D721Med (cell line): ENCODE results near the gene ACSL6.

Source experiments
- DNase-seq: peaks from one replicate; pipeline ENCODE4 v3.0.0; 2011; ENCODE audit warnings: low spot score; ENCODE audit not compliant: insufficient read length
- FAIRE-seq: peaks from 2 replicates; lab custom pipeline; 2011; peaks lifted over from hg19 to GRCh38; lab: Jason Lieb, UNC
- CTCF ChIP-seq: IDR thresholded peaks from 2 replicates; pipeline ENCODE4 v1.5.1; 2012; ENCODE audit warnings: mild to moderate bottlenecking, control low read depth; ENCODE audit not compliant: insufficient read depth; ENCODE audit errors: missing control alignments

The ACSL6 gene

GRCh38 chr5:132013711-132014110 lies 2.3 kb upstream of the ACSL6 start:
- DNase-seq = no peak
- no peak for TF ChIP-seq CTCF
- FAIRE-seq = no peak

- FAIRE-seq (no peak), DNase-seq (no peak)
- TF ChIP-seq CTCF = no peak
These were observed 1.7 kb upstream of the ACSL6 start for GRCh38 chr5:132013006-132013689.

GRCh38 chr5:132012371-132013005 lies 1.0 kb upstream of the ACSL6 start:
- FAIRE-seq = no peak
- TF ChIP-seq CTCF = no peak
- DNase-seq = no peak

- FAIRE-seq = no peak
- DNase-seq = no peak
- TF ChIP-seq CTCF = no peak
These were observed 353 bp downstream of the ACSL6 start for GRCh38 chr5:132010989-132011621.

GRCh38 chr5:132010645-132010988 lies 841 bp downstream of the ACSL6 start:
- no peak for TF ChIP-seq CTCF
- FAIRE-seq = no peak
- no peak for DNase-seq

GRCh38 chr5:132009706-132010405 lies 1.6 kb downstream of the ACSL6 start:
- TF ChIP-seq CTCF = no peak
- DNase-seq = peak; percentile 39
- FAIRE-seq = peak; percentile 91
